ENCODE data around the gene IMMP2L.

Gene IMMP2L

GRCh38 chr7:110767550-110768110, 794.7 kb downstream of the IMMP2L start:
- DNase-seq, result no peak

- no peak for DNase-seq
Measured at GRCh38 chr7:110766864-110767263, 795.4 kb downstream of the IMMP2L start.

GRCh38 chr7:110764852-110765251, 797.4 kb downstream of the IMMP2L start:
- no peak for DNase-seq

GRCh38 chr7:110762546-110763225, 799.6 kb downstream of the IMMP2L start:
- DNase-seq, result no peak

GRCh38 chr7:110760341-110760740, 802.0 kb downstream of the IMMP2L start:
- DNase-seq, result no peak

GRCh38 chr7:110759069-110759468, 803.2 kb downstream of the IMMP2L start:
- DNase-seq, result no peak

GRCh38 chr7:110754649-110755048, 807.6 kb downstream of the IMMP2L start:
- DNase-seq, result no peak

GRCh38 chr7:110750931-110751605, 811.2 kb downstream of the IMMP2L start:
- no peak for DNase-seq

GRCh38 chr7:110733221-110733620, 829.1 kb downstream of the IMMP2L start:
- DNase-seq, result no peak

GRCh38 chr7:110724811-110725210, 837.5 kb downstream of the IMMP2L start:
- no peak for DNase-seq

GRCh38 chr7:110721395-110721794, 840.9 kb downstream of the IMMP2L start:
- no peak for DNase-seq

- DNase-seq, result no peak
Measured at GRCh38 chr7:110720626-110721025, 841.7 kb downstream of the IMMP2L start.

- no peak for DNase-seq
Measured at GRCh38 chr7:110719741-110720140, 842.6 kb downstream of the IMMP2L start.

GRCh38 chr7:110718503-110719205, 843.6 kb downstream of the IMMP2L start:
- no peak for DNase-seq

- DNase-seq, result no peak
Measured at GRCh38 chr7:110704225-110704624, 858.1 kb downstream of the IMMP2L start.

- no peak for DNase-seq
Measured at GRCh38 chr7:110698576-110698975, 863.7 kb downstream of the IMMP2L start.

GRCh38 chr7:110693344-110693743, 868.9 kb downstream of the IMMP2L start:
- no peak for DNase-seq

- DNase-seq, result no peak
Measured at GRCh38 chr7:110688908-110689307, 873.4 kb downstream of the IMMP2L start.

- no peak for DNase-seq
Measured at GRCh38 chr7:110685899-110686298, 876.4 kb downstream of the IMMP2L start.

- DNase-seq, result no peak
Measured at GRCh38 chr7:110681941-110682340, 880.4 kb downstream of the IMMP2L start.

- no peak for DNase-seq
Measured at GRCh38 chr7:110677405-110677804, 884.9 kb downstream of the IMMP2L start.

GRCh38 chr7:110676785-110677184, 885.5 kb downstream of the IMMP2L start:
- no peak for DNase-seq

- DNase-seq, result no peak
Measured at GRCh38 chr7:110675383-110676103, 886.7 kb downstream of the IMMP2L start.
